T-helper 2 cell treated with Interferon-gamma antibody and Interleukin-4, amounts not matched to agents 100 ng/mL and 5 ng/mL, for 36 hours (primary cell): ENCODE results near the gene GSK3B. TPM values are rescaled to one million over a fixed set of nuclear protein-coding genes. Genes with fewer than 3 reads are reported as not detected.

Source experiments
- intact Hi-C: fragments of 100-400 bp; cut with micrococcal nuclease; formaldehyde crosslinking; loops from one replicate; pipeline ENCODE4 v1.15.1; 2023
- total RNA-seq: library from RNA; stranded (reverse); gene quantifications from 2 replicates; pipeline ENCODE4 v1.2.3, GENCODE V29; 2022

The GSK3B gene
- total RNA-seq, 1 donor from 2014 or later = 40.8 TPM

DNA sequence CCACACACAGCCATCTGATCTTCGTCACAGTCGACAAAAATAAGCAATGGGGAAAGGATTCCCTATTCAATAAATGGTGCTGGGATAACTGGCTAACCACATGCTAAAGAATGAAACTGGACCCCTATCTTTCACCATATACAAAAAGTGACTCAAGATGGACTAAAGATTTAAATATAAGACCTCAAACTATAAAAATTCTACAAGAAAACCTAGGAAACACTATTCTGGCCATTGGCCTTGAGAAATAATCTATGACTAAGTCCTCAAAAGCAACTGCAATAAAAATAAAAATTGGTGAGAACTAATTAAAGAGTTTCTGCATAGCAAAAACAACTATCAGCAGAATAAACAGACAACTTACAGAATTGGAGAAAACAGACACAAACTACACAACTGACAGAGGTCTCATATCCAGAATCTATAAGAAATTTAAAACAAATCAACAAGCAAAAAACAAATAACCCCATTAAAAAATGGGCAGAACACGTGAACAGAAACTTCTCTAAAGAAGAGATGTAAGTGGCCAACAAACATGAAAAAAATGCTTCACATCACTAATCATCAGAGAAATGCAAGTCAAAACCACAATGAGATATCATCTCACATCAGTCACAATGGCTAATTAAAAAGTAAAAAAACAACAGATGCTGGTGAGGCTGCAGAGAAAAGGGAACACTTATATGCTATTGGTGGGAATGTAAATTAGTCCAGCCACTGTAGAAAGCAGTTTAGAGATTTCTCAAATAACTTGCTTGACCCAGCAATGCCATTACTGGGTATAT is 208.3 kb downstream of the GSK3B start:
- intact Hi-C loops = no loop called here

DNA sequence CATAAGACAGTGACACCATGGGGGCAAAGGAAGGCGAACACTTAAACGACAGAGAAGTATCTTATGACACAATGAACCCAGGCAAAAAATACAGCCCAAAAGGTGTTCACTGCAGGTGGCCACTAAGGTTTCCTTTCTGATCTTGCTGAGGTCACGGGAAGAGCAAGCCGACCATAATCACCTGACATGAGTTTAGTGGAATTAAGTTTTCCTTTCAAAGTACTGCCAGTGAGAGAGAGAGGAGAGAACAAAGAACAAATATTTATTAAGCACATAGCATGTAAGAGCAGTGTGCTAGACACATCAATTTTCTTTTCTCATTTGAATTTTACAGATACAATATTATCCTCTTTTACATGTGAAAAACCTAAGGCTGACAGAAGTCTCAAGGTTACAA is 210.1 kb downstream of the GSK3B start:
- intact Hi-C loops = no loop called here

DNA sequence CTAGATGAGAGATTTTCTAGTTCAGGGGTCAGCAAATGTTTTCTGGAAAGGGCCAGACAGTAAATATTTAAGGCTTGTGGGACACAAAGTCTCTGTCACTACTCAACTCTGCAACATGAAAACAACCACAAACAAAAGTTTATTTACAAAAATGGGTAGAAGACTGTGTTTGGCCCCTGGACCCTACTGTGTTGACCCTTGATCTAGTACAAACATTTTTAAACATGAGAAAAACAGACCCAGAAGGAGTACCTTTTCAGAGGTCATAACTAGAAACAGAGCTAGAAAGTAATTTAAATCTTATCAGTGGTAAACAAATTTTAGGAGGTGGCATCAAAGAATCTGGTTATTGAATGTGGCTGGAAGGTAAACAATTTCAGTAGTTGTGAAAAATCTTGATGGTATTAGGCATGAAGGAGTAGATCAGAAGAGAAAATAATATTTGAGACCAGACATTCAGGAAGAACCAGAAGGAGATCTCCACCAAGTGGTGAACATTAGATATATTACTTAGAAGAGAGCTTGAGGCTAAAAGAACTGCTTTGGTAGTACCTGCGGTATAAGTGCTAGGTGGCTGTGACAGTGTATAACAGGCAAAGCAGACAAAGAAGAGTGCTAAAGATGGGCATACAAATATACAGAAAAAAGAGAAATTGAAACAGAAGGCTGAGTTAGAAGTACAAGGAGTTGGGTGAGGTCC is 210.6 kb downstream of the GSK3B start:
- intact Hi-C loops = no loop called here

DNA sequence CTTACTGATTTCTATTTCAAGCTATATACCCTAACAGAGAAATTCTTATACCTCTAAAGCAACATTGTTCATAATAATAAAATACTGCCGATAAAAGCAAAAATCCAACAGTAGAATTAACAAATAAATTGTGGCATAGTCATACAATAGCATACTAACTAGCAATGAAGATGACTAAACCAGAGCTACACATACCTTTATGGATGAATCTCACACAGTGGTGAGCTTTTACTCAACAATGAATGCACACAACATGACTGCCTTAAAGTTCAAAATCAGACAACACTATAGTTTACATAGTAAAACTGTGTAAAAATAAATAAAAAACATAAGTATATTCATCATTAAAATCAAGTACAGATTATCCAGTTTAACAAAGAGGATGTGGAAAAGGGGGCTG is 213.3 kb downstream of the GSK3B start:
- intact Hi-C loops = no loop called here

DNA sequence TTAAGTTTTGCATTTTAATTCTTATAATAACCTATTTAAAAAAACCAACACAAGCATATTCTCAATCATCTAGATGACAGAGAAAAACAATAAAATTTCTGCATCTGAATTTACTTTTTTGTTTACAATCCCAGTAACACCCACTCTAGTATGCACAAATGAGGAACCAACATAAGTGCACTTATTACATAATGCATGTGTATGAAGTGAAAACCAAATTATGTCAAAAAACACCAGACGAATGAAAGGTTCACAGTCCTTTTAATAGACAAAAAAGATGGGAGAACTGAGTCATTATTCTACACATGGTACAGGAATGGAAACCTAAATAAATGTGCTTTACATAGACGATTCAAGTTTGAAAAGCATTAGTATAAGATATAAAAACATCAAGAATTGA is 220.6 kb downstream of the GSK3B start:
- intact Hi-C loops = no loop called here

DNA sequence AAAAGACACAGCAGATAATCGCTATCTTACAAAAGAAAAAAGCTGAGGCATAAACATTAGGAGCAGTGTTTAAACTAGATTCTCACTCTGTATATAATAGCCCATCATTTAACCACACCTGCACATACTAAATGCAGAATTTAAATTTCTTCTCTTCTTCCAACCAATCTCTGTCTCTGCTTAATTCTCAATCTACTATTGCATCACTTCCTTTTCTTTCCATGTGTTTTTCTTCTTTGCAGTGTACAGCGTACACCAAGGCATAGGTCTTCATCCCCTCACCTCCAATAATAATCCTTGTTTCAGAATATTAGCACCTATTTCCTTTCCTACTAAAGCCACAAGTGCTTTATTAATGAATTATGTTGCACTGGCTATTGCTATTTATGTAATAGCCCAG is 221.5 kb downstream of the GSK3B start:
- intact Hi-C loops = no loop called here

DNA sequence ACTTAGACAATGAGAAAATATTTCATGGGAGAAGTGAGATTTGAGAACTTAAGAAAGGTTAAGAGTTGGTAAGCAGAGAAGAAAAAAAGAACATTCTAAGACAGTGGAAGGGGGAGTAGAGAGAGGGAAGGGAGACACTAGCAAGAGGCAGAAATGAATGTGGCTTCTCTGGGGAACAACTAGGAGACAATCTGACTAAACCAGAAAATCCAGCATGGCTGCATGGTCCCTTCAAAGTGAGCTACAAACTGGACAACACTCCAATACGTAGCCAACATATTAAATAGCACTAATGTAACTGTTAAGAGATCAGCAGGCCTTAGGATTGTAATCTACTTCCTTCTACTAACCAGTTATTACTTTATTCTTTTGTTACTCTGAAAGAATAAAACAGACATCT is 222.7 kb downstream of the GSK3B start:
- intact Hi-C loops = no loop called here

DNA sequence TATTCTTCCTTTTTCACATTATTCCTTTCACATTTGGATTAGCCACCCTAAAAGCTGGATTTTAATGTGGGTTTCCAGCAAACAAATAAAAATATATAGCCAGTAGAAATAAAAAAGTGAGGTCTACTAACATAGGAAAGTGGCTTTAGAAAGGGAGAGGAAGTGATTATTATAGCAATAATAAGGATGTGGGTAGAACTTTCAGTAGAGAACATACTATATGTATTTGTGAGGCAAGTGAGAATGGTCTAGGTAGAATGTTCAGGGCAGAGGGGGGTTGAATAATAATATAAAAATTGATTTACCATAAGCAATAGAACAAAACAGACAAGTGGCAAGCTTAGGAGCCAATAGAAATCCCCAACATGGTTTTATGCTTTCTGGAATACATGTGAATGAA is 223.7 kb downstream of the GSK3B start:
- intact Hi-C loops = no loop called here

DNA sequence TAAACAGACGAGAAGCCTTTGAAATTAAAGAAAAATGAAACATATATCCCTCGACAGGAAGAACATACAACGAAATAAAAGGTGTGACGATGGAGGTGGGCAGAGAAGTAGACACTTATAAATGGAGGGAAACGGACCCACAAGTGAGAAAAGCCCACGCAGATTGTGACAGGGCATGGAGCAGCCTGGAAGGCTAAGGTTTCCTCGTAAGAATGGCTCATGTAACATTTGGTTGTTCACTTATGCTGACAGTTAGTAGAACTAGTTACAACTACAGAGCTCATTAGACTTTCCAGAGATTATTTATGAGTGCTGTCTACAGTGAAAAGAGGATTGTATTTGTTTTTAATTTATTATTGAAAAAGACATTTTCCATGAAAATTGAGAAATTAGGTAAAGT is 229.8 kb downstream of the GSK3B start:
- intact Hi-C loops = no loop called here

DNA sequence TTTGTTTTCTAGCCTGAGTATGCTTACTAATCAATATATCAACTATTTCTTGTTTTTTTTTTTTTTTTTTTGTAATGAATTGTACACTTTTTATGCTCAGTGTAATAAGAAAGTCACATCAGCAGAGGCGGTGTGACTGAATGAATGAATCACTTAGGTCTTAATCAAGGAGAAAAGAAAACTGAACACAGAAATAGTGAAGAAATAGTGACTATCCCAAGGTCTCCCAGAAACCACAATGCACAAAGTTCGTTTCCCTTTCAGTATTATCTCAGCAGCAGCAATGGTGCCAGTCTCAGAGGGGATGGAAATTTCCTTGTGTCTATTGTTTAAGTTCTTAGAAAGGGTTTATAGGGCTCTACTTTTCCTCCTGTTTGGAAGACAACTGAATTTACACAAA is 231.6 kb downstream of the GSK3B start:
- intact Hi-C loops = no loop called here

DNA sequence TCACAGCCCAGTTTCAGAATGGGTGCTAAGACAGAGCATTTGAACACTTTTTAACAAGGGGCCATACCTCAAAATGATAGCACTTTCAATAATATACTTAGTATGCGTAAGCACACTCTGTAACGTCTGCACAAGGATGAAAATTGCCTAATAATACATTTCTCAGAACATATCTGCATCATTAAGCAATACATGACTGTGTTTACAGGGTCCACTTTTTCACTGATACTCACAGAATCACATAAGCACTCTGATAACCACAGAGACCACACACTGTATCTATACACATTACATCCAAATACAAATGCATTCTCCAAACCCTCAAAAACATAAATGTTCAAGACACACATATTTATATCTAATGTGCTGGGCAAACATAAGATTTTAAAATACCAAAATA is 232.6 kb downstream of the GSK3B start:
- intact Hi-C loops = no loop called here

DNA sequence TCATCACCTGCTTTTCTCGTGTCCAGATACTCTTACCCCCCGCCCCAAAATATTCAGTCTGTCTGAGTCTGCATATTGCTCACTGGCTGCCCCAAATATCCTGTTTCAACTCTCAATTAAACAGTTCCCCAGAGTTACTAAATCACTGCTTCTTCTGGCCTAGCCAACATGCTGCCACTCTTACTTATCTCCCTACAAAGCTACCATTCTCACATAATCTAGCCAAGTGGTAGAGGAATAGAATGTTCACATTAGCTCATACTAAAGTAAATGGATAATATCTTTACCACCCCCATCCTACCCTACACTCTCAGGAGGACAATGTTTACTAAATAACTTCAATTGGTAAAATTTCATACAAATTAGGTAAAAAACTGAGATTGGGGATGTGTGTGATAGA is 234.5 kb downstream of the GSK3B start:
- intact Hi-C loops = no loop called here

DNA sequence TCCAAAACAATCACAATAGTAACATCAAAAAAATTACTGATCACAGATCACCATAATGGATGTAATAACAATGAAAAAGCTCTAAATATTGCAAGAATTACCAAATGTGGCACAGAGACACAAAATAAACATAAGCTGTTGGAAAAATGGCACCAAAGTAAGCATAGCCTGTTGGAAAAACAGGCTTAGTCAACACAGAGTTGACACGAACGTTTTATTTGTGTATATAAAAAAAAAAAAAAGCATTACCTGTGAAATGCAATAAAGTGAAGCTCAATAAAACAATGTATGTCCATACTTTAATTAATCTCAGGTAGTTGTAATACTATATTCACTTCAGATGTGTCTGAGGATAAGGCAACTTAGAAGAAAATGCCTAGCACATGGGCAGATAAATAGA is 235.3 kb downstream of the GSK3B start:
- intact Hi-C loops = no loop called here

DNA sequence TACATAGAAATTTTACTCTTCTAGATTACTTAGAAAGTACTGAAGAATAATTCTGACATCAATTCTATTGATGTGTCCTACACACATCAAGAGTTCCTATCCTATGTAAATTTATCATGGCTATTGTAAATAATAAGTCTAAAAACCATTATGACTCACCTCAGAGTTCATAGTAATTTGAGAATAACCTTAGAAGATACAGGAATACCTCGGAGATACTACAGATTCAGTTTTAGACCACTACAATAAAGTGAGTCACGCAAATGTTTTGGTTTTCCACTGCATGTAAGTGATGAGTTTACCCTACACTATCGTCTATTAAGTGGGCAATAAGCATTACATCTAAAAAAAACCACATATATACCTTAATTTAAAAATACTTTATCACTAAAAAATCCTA is 237.6 kb downstream of the GSK3B start:
- intact Hi-C loops = no loop called here

DNA sequence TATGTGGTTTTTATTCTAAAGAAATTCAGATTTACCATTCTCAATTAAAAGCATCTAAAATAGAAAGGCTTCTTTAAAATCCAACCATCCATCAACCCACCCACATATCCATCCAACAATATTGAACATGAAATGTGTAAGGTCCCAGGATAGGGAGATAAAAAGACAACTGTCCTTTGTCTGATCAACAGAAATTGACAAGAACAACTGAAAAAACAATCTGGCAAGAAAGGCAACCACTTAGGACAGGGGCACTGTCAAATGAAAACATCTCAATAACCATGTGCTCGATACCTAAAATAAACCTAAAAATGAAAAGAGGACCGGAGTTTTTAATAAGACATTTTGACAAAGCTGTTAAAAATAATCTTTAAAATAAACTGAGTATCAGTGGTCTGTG is 245.1 kb downstream of the GSK3B start:
- intact Hi-C loops = no loop called here

DNA sequence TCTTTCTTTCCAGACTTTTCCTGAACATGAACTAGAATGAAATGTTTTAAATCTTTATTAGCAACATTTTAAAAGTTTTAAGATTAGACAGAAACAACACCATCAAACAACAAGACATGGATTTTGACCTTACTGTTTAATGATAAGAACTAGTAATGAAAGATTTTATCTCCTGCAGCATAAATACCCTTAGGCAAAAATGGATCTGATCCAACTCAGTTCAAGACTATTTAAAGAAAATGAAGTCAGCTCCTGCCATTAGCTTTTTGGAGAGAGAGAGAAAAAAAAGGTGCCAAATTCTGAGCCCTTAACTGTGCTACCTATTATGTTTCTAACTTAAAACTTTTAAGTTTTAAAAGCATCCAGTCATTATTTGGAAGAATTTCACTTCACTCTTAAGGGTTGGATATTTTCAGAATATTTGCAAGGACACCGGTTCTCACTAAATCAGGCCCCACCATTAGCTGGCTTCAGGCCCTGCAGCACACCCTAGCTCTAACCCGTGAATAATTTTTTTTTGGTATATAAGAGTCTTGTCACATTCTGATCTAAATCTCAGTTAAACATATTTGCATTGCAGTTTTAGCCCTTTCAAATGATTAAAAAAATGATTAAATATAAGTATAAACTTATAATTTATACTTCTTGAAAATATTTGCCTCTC is 252.3 kb downstream of the GSK3B start:
- intact Hi-C loops = no loop called here

DNA sequence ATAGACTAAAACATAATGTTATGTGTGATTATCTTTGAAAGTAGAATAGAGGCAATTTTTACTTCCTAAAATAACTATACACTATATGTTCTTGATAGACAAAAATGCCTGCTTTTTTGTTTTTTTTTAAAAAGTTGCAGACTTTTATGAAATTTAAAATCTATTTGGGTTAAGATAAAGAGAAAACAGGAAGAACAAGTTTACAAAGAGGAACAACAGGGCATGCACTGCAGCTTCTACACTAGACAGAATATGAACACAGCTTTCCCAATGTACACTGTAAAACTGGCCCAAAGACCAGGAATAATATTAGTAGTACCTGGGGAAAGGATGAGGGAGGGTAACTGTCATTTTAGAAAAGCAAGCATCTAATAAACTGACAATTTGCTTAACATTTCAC is 258.7 kb downstream of the GSK3B start:
- intact Hi-C loops = no loop called here

DNA sequence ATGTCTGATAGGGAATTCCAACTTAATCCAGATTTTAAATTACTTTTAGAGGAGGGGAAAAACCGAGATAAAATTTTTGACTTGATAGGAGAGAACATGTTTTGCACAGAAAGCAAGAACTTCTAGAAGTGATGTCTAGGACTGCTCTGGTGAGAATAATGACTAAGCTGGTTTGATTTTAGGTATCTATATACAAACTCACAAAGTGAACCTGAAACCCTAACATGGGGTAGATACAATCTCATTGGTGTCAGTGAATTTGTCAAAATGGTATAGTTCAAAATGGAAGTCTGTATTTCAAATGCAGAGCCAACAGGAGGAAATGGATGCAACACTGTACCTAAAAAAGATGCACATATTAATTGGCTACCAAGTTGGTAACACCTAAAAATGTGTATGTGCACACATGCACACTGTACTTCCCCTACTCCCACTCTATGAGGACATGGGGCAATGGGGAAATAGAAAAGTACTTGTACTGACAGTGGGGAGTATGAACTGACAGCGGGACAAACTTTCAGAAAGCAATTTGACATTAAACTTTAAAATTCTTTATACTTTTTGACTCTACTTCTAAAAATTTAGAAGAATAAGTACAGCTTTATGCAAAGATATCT is 259.4 kb downstream of the GSK3B start:
- intact Hi-C loops = no loop called here

DNA sequence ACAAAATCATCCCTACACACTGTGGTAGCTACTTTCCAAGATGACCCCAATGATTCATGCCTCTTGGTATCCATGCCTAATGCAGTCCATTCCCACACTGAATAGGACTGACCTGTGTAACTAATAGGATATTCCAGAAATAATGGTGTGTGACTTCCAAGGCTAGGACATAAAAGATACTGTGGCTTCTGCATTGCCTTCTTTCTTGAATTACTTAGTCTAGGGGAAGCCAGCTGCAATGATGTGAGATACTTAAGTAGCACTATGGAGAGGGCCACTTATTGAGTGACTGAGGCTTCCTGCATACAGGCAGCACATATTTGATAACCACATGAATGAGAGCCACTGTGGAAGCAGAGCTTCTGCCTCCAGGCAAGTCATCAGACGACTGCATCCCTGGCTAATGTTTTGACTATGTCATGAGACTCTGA is 262.3 kb downstream of the GSK3B start:
- intact Hi-C loops = no loop called here

DNA sequence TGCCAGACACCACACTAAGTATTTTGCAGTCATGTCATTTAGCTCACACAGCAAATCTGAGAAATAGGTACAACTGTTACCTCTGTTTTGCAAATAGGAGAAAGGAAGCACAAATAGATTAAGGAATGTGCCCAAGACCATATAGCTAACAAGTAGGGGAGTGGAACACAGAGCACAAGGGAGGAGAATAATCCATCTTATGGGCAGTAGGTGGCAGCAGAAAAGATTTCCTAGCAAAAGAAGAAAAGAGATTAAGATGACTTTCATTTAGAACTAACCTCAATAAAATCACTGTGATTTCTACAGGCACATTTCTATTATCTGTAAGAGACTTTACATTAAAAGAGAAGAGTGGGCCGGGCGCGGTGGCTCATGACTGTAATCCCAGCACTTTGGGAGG is 263.2 kb downstream of the GSK3B start:
- intact Hi-C loops = no loop called here

DNA sequence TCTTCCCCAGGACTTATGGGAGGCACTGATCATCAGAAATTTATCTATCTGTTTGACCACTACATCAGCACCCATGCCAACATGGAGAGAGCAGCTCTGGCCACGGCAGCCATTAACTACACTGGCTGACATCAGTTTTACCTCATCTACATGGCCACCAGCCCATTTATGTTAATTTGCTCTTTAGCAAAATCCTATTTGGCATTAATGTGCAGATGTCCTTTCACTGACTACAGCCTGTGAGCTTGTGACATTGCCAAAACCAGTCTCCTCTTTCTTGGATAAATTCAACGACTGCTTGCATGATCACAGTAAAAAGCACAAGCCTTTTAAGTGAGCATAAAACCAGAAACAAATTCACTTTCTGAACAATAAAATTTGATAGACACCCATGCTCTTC is 264.8 kb downstream of the GSK3B start:
- intact Hi-C loops = no loop called here
